GM18907 (cell line): Measurements from ENCODE around the gene ZNF606.

Experiments used
- ATAC-seq: cut with Tn5 transposase; IDR thresholded peaks from one replicate; pipeline ENCODE4 v1.9.1; 2021; ENCODE audit warnings: mild to moderate bottlenecking, moderate library complexity; ENCODE audit not compliant: unreplicated experiment

The ZNF606 gene

GRCh38 chr19:57934820-57935665 is 67.6 kb downstream of the ZNF606 start, which contains the start of gene ZNF418:
Gene ZNF418 (minus strand): TSS chr19:57935402. CDS start chr19:57933822, 1,580 bp downstream.
- ATAC-seq, result no peak

DNA sequence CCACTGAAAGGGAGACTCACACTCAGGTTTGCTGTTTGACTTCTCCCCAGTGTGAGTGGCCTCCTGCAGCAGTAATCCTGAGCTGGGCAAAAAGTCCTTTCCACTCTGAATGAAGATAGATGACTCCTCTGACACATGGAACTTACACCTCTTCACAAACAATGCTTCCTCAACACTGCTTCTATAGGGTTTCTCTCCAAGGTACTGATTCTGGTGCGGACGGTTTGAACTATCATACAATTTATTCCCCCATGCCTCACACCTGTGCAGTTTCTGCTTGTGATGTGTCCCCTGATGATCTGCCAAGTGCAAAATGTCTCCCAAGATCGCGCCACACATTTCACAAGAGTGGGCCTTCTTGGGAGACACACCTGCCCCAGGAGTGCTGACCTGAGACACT is 75.0 kb downstream of the ZNF606 start:
- no peak for ATAC-seq
